ENCODE measurements around the gene FMN1.

DNA sequence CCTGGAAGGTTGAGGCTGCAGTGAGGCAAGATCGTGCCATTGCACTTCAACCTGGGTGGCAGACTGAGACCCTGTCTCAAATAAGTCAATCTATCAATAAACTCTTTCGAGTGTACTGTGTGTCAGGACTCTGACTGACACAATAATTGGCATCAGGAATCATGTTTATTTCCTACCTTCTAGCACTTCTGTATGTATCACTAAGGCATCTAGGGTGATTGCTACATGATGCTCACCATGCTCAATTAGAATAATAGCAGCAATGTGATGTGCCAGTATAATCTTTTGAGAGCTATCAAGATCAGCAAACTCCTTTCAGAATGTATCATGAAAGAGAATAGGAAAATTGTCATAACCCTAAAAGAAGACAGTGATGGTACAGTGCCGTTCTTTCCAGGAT lies 95.3 kb downstream of the FMN1 start:
- TF ChIP-seq POLR2AphosphoS5 (IDR thresholded peaks at IDR 0.05), result no peak
- TF ChIP-seq, protein P1, sequence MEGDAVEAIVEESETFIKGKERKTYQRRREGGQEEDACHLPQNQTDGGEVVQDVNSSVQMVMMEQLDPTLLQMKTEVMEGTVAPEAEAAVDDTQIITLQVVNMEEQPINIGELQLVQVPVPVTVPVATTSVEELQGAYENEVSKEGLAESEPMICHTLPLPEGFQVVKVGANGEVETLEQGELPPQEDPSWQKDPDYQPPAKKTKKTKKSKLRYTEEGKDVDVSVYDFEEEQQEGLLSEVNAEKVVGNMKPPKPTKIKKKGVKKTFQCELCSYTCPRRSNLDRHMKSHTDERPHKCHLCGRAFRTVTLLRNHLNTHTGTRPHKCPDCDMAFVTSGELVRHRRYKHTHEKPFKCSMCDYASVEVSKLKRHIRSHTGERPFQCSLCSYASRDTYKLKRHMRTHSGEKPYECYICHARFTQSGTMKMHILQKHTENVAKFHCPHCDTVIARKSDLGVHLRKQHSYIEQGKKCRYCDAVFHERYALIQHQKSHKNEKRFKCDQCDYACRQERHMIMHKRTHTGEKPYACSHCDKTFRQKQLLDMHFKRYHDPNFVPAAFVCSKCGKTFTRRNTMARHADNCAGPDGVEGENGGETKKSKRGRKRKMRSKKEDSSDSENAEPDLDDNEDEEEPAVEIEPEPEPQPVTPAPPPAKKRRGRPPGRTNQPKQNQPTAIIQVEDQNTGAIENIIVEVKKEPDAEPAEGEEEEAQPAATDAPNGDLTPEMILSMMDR (IDR thresholded peaks at IDR 0.05), result no peak
